Activated CD4-positive, alpha-beta T cell treated with anti-CD3 and anti-CD28 coated beads, Interleukin-10, Interleukin-2, amounts not matched to agents 100 ng/mL and 50 ng/mL, durations not matched to agents 16 hours and 8 hours (primary cell): ENCODE measurements around the gene HBQ1.
"Not testable (repeated sequence)": the region's sequence is repeated elsewhere in the genome, so short reads cannot be mapped to it uniquely, and the experiment has no call there.

Experiments
- DNase-seq: peaks from one replicate; pipeline ENCODE4 v3.0.0-alpha.2; 2020

Gene HBQ1

DNA sequence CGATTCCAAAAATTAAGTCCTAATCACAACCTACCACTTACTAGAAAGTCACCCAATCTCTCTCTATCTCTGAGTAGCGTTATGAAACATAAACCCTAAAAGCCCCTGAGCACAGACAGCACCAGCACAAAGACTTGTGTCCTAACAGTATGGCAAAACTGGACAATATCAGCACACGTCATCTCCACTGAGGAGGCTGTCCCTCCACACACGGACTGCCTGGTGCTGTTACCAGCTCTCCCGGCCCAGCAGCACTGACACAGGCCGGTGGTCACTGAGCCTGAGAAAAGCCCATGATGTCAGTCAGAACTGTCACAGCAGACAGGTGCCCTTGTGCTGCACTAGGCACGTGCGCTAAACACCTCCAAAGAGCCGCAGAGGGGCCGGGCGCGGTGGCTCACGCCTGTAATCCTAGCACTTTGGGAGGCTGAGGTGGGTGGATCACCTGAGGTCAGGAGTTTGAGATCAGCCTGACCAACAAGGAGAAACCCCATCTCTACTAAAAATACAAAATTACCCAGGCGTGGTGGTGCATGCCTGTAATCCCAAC, 31.4 kb downstream of the HBQ1 start:
- not testable (repeated sequence) for DNase-seq

DNA sequence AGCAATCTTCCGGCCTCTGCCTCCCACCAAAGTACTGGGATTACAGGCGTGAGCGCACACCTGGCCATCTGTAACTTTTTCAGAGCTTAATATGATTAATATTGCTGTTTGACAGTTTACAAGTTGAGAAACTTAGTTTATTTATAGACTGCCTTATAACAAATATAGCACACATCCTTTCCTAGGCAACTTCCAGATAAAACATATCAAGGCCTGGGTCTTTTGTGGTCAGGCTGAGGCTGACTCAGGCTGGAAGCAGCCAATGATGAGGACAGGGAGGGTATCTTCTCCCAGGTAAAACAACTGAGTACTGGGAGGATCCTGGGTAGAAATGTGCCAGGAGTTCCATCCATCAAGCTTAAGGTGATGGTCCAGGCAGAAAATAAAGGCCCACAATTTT, 32.7 kb downstream of the HBQ1 start:
- DNase-seq, result no peak

- no peak for DNase-seq
Observed at GRCh38 chr16:220021-220420, 39.8 kb downstream of the HBQ1 start.

DNA sequence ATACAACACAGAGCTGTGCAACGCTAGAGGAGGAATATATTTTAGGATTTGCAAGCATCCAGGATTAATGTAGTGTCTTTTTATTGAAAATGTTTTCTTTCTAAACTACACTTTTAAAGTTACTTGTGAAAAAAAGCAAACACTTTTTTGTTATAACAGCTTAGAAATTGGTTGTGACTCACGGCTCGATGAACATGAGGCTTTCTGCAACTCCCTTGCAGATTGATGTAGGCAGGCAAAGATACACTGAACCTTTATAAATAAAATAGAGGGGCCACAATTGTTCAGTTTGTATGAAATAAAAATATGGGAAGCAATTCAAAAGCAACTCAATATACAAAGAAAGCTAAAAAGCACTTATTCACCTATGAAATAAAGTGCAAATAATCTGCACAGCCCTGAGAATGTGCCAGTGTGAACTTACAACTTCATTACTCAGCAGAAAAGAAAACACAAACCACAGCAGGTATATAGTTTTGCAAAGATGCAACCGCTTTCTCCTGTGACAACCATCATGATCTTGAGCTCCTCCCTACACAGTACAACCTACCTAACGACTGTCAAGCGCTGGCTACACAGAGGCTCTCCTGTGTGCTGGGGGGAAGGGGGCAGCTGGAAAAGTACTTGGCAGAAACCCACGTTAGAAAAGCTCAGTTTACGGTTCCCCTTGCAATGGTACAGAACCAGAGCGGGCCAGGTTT, 48.0 kb downstream of the HBQ1 start:
- peak; percentile 42 for DNase-seq

DNA sequence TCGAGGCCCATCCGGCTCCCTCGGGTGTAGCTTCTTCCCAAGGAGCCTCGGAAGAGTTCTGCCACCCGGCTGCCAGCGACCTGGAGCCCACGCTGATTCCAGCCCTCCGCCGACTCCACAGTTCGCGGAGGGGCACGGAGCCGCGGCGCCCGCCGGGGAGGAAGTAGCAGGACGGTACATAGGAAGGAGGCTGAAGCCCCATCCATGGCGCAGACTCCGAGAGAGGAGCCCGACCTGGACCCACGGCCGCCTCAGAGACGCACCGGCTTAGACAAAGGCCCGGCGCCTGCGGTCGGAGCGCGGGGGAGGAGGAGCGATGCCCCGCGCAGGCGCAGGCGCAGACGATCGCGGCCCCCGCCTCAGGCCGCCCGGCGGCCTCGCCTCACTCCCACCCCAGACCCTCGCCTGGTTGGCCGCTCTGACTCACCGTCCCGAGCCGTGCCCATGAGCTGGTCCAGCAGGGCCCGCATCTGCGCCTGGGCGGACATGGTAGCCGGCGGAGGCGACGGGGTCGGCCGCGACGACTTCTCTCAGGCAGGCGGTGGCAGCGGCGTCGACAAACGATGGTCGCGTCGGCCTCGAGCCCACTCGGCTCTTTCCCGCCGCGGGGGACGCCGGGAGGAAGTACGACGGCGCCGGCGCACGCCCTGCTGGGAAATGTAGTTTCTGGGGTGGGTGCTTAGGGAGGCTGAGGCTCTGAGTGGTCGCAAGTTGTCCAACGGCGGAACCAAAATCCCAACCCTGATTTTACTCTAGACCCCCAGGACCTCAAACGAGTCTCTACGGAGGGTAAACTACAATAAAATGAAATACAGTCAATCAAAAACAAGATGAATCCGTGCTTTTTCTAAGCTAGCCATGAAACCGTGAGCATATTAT, 48.8 kb downstream of the HBQ1 start, which contains the start of gene LUC7L:
TSS of gene LUC7L (minus strand) at position 598 of the 879 bp plus-strand sequence. CDS start at position 488, 110 bp downstream.
- DNase-seq, result peak; percentile 90

DNA sequence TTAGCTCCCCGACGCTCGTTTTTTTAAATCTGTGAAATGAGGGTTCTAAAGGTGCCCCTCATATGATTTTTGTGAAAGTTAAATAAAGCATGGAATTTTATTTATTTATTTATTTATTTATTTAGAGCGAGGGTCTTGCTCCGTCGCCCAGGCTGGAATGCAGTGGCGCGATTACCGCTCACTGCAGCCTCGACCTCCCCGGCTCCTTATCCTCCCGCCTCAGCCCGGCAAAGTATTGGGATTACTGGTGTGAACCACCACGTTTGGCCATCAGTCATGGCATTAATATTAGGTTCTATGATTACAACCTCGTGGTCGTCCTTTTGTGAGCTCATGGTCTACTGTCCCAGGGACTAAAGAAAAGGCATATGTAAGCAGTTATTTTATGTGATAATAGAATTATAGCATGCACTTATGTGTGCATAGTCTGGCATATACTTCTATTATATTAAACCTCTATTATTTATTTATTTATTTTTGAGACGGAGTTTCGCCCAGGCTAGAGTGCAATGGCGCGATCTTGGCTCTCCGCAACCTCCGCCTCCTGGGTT, 49.5 kb downstream of the HBQ1 start:
- DNase-seq, result no peak

DNA sequence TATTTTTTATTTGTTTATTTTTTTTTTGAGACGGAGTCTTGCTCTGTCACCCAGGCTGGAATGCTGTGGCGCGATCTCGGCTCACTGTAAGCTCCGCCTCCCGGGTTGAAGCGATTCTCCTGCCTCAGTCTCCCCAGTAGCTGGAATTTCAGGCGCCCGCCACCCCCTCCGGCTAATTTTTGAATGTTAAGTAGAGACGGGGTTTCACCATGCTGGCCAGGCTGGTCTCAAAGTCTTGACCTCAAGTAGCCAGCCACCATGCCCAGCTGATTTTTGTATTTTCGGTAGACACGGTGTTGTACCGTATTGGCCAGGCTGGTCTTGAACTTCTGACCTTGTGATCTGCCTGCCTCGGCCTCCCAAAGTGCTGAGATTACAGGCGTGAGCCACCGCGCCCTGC, 50.1 kb downstream of the HBQ1 start:
- not testable (repeated sequence) for DNase-seq
